GM23248 (cell line): ENCODE data around the gene RMI1. TPM values are rescaled to one million over a fixed set of nuclear protein-coding genes. Genes with fewer than 3 reads are reported as not detected.
A peak's percentile ranks its signal among the peaks of the same experiment; 100 is the strongest.

ENCODE experiments used
- DNase-seq: peaks from one replicate; pipeline ENCODE4 v3.0.0-alpha.2; 2015
- H2AFZ ChIP-seq: fragments of 200-600 bp; sonication (generic); 2 replicates; pipeline ENCODE4 v1.6.1; 2016; ENCODE audit warnings: antibody characterized with exemption
- H3F3A ChIP-seq: fragments of 200-600 bp; sonication (generic); 2 replicates; pipeline ENCODE4 v1.6.1; 2016; ENCODE audit warnings: mild to moderate bottlenecking, antibody characterized with exemption, mixed run types; ENCODE audit not compliant: insufficient read depth
- H3K27ac ChIP-seq: fragments of 200-600 bp; sonication (generic); 2 replicates; pipeline ENCODE4 v1.5.1; 2016; ENCODE audit warnings: mild to moderate bottlenecking
- H3K27me3 ChIP-seq: fragments of 200-600 bp; sonication (generic); replicated peaks from 2 replicates; pipeline ENCODE4 v1.6.1; 2016; ENCODE audit warnings: mild to moderate bottlenecking; ENCODE audit not compliant: insufficient read depth
- H3K36me3 ChIP-seq: fragments of 200-600 bp; sonication (generic); 2 replicates; pipeline ENCODE4 v1.6.1; 2016; ENCODE audit warnings: low read depth, mild to moderate bottlenecking
- H3K4me1 ChIP-seq: fragments of 200-600 bp; sonication (generic); 2 replicates; pipeline ENCODE4 v1.6.1; 2016; ENCODE audit warnings: mild to moderate bottlenecking; ENCODE audit not compliant: insufficient read depth
- H3K4me2 ChIP-seq: fragments of 200-600 bp; sonication (generic); one replicate; pipeline ENCODE4 v1.6.1; 2016; ENCODE audit warnings: mild to moderate bottlenecking; ENCODE audit not compliant: unreplicated experiment
- H3K4me3 ChIP-seq: fragments of 200-600 bp; sonication (generic); 2 replicates; pipeline ENCODE4 v1.5.1; 2016; ENCODE audit warnings: mild to moderate bottlenecking
- H3K79me2 ChIP-seq: fragments of 200-600 bp; sonication (generic); 2 replicates; pipeline ENCODE4 v1.6.1; 2016; ENCODE audit warnings: mild to moderate bottlenecking; ENCODE audit not compliant: insufficient read depth
- H3K9ac ChIP-seq: fragments of 200-600 bp; sonication (generic); 2 replicates; pipeline ENCODE4 v1.6.1; 2016; ENCODE audit warnings: mild to moderate bottlenecking
- H3K9me2 ChIP-seq: fragments of 200-600 bp; sonication (generic); 2 replicates; pipeline ENCODE4 v1.6.1; 2016; ENCODE audit warnings: mixed run types, mild to moderate bottlenecking, moderate library complexity; ENCODE audit not compliant: insufficient read depth
- H3K9me3 ChIP-seq: fragments of 200-600 bp; sonication (generic); one replicate; pipeline ENCODE4 v1.6.1; 2017; ENCODE audit warnings: low read depth
- H4K20me1 ChIP-seq: fragments of 200-600 bp; sonication (generic); 2 replicates; pipeline ENCODE4 v1.6.0; 2016; ENCODE audit not compliant: insufficient read depth
- EZH2 ChIP-seq: fragments of 200-600 bp; sonication (generic); IDR thresholded peaks from 2 replicates; pipeline ENCODE4 v1.6.1; 2018; ENCODE audit warnings: antibody characterized with exemption, mild to moderate bottlenecking; ENCODE audit not compliant: insufficient read depth, poor library complexity, severe bottlenecking
- EZH2phosphoT487 ChIP-seq: fragments of 200-600 bp; sonication (generic); IDR thresholded peaks from 2 replicates; pipeline ENCODE4 v1.6.1; 2018; ENCODE audit warnings: antibody characterized with exemption, moderate library complexity, mild to moderate bottlenecking, low read depth; ENCODE audit not compliant: insufficient read depth
- WGBS, 2 experiments: methylation state at CpG; one replicate each; pipeline ENCODE4 v1.1.6; 2015 to 2017; ENCODE audit warnings: low lambda C conversion rate in 2 of 2, low coverage in 1 of 2; ENCODE audit errors: missing lambda C conversion rate in 2 of 2; 5-methylcytosine and 5-hydroxymethylcytosine counted together
- in situ Hi-C: fragments of 300-500 bp; cut with MboI; formaldehyde crosslinking; loops from 2 replicates; pipeline ENCODE4 v1.15.0; 2020
- polyA plus RNA-seq: library from polyadenylated mRNA; unstranded; fragments of >200 nt; fragmentation: Nextera tagmentation; extraction: Ambion mirVana; gene quantifications from 2 replicates; pipeline ENCODE4 v1.2.1, GENCODE V29; 2016
- total RNA-seq: library from RNA; depleted of rRNA; stranded (reverse); fragments of >200 nt; shearing (Covaris generic); gene quantifications from 2 replicates; pipeline ENCODE4 v1.2.3, GENCODE V29; 2014

The RMI1 gene
- total and polyA plus RNA-seq, 2 experiments from 2014 or later: 5.7 to 9.0 TPM

GRCh38 chr9:83962165-83962564 lies 18.4 kb upstream of the RMI1 start:
- Histone ChIP-seq H3K27me3 (no peaks in the 10 kb centered on the region), H3K9me3 (no peaks in the 10 kb centered on the region), H3K4me2 (peak overlapping the region; percentile 31), H3K36me3 (peaks cover 14% of the 10 kb centered on the region), H3K27ac (peak overlapping the region; percentile 41), H3K4me3 (no peak overlapping the region), H3K4me1 (peaks cover 21% of the 10 kb centered on the region), H3K9me2 (no peaks in the 10 kb centered on the region), H3K9ac (no peak overlapping the region), H2AFZ (peak overlapping the region; percentile 53), H4K20me1 (no peaks in the 10 kb centered on the region), H3K79me2 (no peaks in the 10 kb centered on the region), H3F3A (peaks cover 45% of the 10 kb centered on the region)
- in situ Hi-C loops: no loop called here
- DNase-seq: peak; percentile 73
- 6 to 9% methylated on average over 3 of the region's 3 CpGs for WGBS, 2 experiments
- no peak for TF ChIP-seq EZH2
- no peak for TF ChIP-seq EZH2phosphoT487

- Histone ChIP-seq H3K36me3 (peaks cover 41% of the 10 kb centered on the region), H3K4me2 (no peak overlapping the region), H3K27ac (peak overlapping the region; percentile 80), H3K4me1 (peaks cover 35% of the 10 kb centered on the region), H3K79me2 (peaks cover 26% of the 10 kb centered on the region), H3K9me3 (no peaks in the 10 kb centered on the region), H3K4me3 (no peak overlapping the region), H3K9ac (peak overlapping the region; percentile 47), H3K27me3 (no peaks in the 10 kb centered on the region), H2AFZ (no peak overlapping the region), H3F3A (peaks cover 56% of the 10 kb centered on the region), H3K9me2 (no peaks in the 10 kb centered on the region), H4K20me1 (no peaks in the 10 kb centered on the region)
- no peak for TF ChIP-seq EZH2phosphoT487
- TF ChIP-seq EZH2: no peak
- DNase-seq: peak; percentile 58
- in situ Hi-C loops: no loop called here
- 5 to 11% methylated on average over 2 of the region's 2 CpGs for WGBS, 2 experiments
Observed at GRCh38 chr9:83964973-83965349, 15.6 kb upstream of the RMI1 start.

- Histone ChIP-seq H3K27me3 (no peaks in the 10 kb centered on the region), H3K9me2 (no peaks in the 10 kb centered on the region), H3K79me2 (peaks cover 32% of the 10 kb centered on the region), H3K4me2 (no peak overlapping the region), H3K4me3 (no peak overlapping the region), H3K27ac (peak overlapping the region; percentile 80), H3F3A (peaks cover 62% of the 10 kb centered on the region), H3K36me3 (peaks cover 47% of the 10 kb centered on the region), H2AFZ (no peak overlapping the region), H4K20me1 (no peaks in the 10 kb centered on the region), H3K9ac (peak overlapping the region; percentile 47; the same call in 1 of the 2 replicates), H3K4me1 (peaks cover 35% of the 10 kb centered on the region), H3K9me3 (no peaks in the 10 kb centered on the region)
- TF ChIP-seq EZH2phosphoT487: no peak
- no peak for TF ChIP-seq EZH2
- in situ Hi-C loops: no loop called here
- whole genome bisulfite sequencing, 2 experiments: 56% methylated on average over 11 of the region's 11 CpGs
- no peak for DNase-seq
Observed at GRCh38 chr9:83965350-83966208, 15.0 kb upstream of the RMI1 start.

- H3K27me3 ChIP-seq: no peaks in the 10 kb centered on the region
- no peak for TF ChIP-seq EZH2phosphoT487
- no peak for TF ChIP-seq EZH2
Observed at GRCh38 chr9:83966209-83966582, 14.4 kb upstream of the RMI1 start.

More at GRCh38 chr9:83966209-83966582, 14.4 kb upstream of the RMI1 start:
- Histone ChIP-seq H3K36me3 (peaks cover 53% of the 10 kb centered on the region), H3K4me1 (peaks cover 35% of the 10 kb centered on the region), H3K9me2 (no peaks in the 10 kb centered on the region), H3K9ac (no peak overlapping the region), H3K27ac (peak overlapping the region; percentile 80), H3K4me3 (no peak overlapping the region), H3K79me2 (peaks cover 38% of the 10 kb centered on the region), H3K4me2 (no peak overlapping the region), H2AFZ (no peak overlapping the region), H4K20me1 (no peaks in the 10 kb centered on the region; the same call in 1 of the 2 replicates), H3K9me3 (no peaks in the 10 kb centered on the region), H3F3A (peaks cover 68% of the 10 kb centered on the region)
- DNase-seq: no peak
- in situ Hi-C loops: no loop called here
- WGBS, 2 experiments: 78 to 89% methylated on average over 8 of the region's 8 CpGs
